Endothelial cell of hepatic sinusoid (primary cell): ENCODE measurements around the gene TENM3.

ENCODE experiments used
- in situ Hi-C: cut with HindIII; loops from 2 replicates; pipeline ENCODE4 v1.10.0; 2017; ENCODE audit warnings: low sequenced_read_pairs

The TENM3 gene

GRCh38 chr4:182325397-182325796, 82.2 kb downstream of the TENM3 start:
- in situ Hi-C loops: no loop called here

GRCh38 chr4:182325848-182326255, 82.7 kb downstream of the TENM3 start:
- in situ Hi-C loops: no loop called here

GRCh38 chr4:182328505-182328904, 85.3 kb downstream of the TENM3 start:
- in situ Hi-C loops: no loop called here

GRCh38 chr4:182337366-182337765, 94.2 kb downstream of the TENM3 start:
- in situ Hi-C loops: no loop called here

GRCh38 chr4:182338063-182338462, 94.9 kb downstream of the TENM3 start:
- in situ Hi-C loops: no loop called here

- in situ Hi-C loops: no loop called here
These were observed 95.5 kb downstream of the TENM3 start for GRCh38 chr4:182338746-182339145.

- in situ Hi-C loops: no loop called here
These were observed 96.0 kb downstream of the TENM3 start for GRCh38 chr4:182339221-182339641.

GRCh38 chr4:182343453-182343852, 100.3 kb downstream of the TENM3 start:
- in situ Hi-C loops: no loop called here

- in situ Hi-C loops: no loop called here
These were observed 101.8 kb downstream of the TENM3 start for GRCh38 chr4:182344968-182345367.

- in situ Hi-C loops: no loop called here
These were observed 103.0 kb downstream of the TENM3 start for GRCh38 chr4:182346250-182346649.

- in situ Hi-C loops: no loop called here
These were observed 103.6 kb downstream of the TENM3 start for GRCh38 chr4:182346675-182347375.

GRCh38 chr4:182348779-182349326, 105.7 kb downstream of the TENM3 start:
- in situ Hi-C loops: no loop called here

- in situ Hi-C loops: no loop called here
These were observed 106.8 kb downstream of the TENM3 start for GRCh38 chr4:182350041-182350440.

GRCh38 chr4:182351485-182351884, 108.3 kb downstream of the TENM3 start:
- in situ Hi-C loops: no loop called here

GRCh38 chr4:182354106-182354505, 110.9 kb downstream of the TENM3 start:
- in situ Hi-C loops: no loop called here

GRCh38 chr4:182354867-182355266, 111.7 kb downstream of the TENM3 start:
- in situ Hi-C loops: no loop called here

- in situ Hi-C loops: no loop called here
These were observed 124.0 kb downstream of the TENM3 start for GRCh38 chr4:182367153-182367552.

GRCh38 chr4:182369211-182369610, 126.0 kb downstream of the TENM3 start:
- in situ Hi-C loops: no loop called here

- in situ Hi-C loops: no loop called here
These were observed 127.3 kb downstream of the TENM3 start for GRCh38 chr4:182370491-182370890.

- in situ Hi-C loops: no loop called here
These were observed 137.6 kb downstream of the TENM3 start for GRCh38 chr4:182380771-182381181.

- in situ Hi-C loops: no loop called here
These were observed 139.7 kb downstream of the TENM3 start for GRCh38 chr4:182382941-182383340.

GRCh38 chr4:182384631-182385091, 141.5 kb downstream of the TENM3 start:
- in situ Hi-C loops: no loop called here

GRCh38 chr4:182385897-182386296, 142.7 kb downstream of the TENM3 start:
- in situ Hi-C loops: no loop called here
